Right cardiac atrium (tissue), 5 donors: ENCODE data around the gene SIRT5. TPM values are rescaled to one million over a fixed set of nuclear protein-coding genes. Genes with fewer than 3 reads are reported as not detected.

ENCODE experiments used
- ATAC-seq, 2 donors: fragments of 200-7000 bp; cut with Tn5 transposase; one replicate each; pipeline versions ENCODE4 v1.8.0 to v1.9.1; 2020; ENCODE audit warnings: moderate library complexity in 2 of 2, mild to moderate bottlenecking in 1 of 2
- DNase-seq, 3 donors: peaks; one replicate each; pipeline ENCODE4 v3.0.0-alpha.2; 2020
- H3K27ac ChIP-seq: one replicate; pipeline ENCODE4 v1.5.1; 2013; ENCODE audit warnings: mild to moderate bottlenecking, low read length, control low read depth, moderate library complexity
- H3K27me3 ChIP-seq: one replicate; pipeline ENCODE4 v1.6.1; 2013; ENCODE audit not compliant: control insufficient read depth, insufficient read depth
- H3K4me1 ChIP-seq: one replicate; pipeline ENCODE4 v1.6.1; 2013; ENCODE audit warnings: low read length; ENCODE audit not compliant: control insufficient read depth, insufficient read depth
- H3K4me3 ChIP-seq: one replicate; pipeline ENCODE4 v1.5.1; 2013; ENCODE audit warnings: low read length, control low read depth
- H3K9me3 ChIP-seq: one replicate; pipeline ENCODE4 v1.6.1; 2013; ENCODE audit warnings: low read length; ENCODE audit not compliant: control insufficient read depth
- WGBS: extraction: QIAGEN DNeasy Blood & Tissue Kit; methylation state at CpG from one replicate; pipeline ENCODE4 v1.1.7; 2013; 5-methylcytosine and 5-hydroxymethylcytosine counted together
- intact Hi-C, 4 donors: fragments of 100-400 bp; cut with DNase I; formaldehyde crosslinking; loops; one replicate each; pipeline versions ENCODE4 v1.11.0 to v1.14.0; 2022 to 2023
- polyA plus RNA-seq: library from polyadenylated mRNA; stranded (reverse); fragments of 200-250 nt; gene quantifications from one replicate; pipeline ENCODE4 v1.2.3, GENCODE V29; 2013
- total RNA-seq, 4 donors: library from RNA; stranded (reverse); fragmentation: NEBNext Ultra II Directional; extraction: Animal tissue kit (Norgen Biotek cat#: 25700); gene quantifications; one replicate each; pipeline ENCODE4 v1.2.1, GENCODE V29; 2021
- donor health status: healthy with polysubstance abuse.
- donor health status: DM: no; HTN: yes; CAD: no.
- donor health status: DM: no; HTN: no; CAD: no.
- donor health status: DM: no; HTN: yes; CAD: no; lungs with severe emphysema.
- donor health status: DM: yes; HTN: yes; CAD: no.

Gene SIRT5
- total and polyA plus RNA-seq, 5 donors, result 21.5 to 39.4 (median 31.8) TPM

DNA sequence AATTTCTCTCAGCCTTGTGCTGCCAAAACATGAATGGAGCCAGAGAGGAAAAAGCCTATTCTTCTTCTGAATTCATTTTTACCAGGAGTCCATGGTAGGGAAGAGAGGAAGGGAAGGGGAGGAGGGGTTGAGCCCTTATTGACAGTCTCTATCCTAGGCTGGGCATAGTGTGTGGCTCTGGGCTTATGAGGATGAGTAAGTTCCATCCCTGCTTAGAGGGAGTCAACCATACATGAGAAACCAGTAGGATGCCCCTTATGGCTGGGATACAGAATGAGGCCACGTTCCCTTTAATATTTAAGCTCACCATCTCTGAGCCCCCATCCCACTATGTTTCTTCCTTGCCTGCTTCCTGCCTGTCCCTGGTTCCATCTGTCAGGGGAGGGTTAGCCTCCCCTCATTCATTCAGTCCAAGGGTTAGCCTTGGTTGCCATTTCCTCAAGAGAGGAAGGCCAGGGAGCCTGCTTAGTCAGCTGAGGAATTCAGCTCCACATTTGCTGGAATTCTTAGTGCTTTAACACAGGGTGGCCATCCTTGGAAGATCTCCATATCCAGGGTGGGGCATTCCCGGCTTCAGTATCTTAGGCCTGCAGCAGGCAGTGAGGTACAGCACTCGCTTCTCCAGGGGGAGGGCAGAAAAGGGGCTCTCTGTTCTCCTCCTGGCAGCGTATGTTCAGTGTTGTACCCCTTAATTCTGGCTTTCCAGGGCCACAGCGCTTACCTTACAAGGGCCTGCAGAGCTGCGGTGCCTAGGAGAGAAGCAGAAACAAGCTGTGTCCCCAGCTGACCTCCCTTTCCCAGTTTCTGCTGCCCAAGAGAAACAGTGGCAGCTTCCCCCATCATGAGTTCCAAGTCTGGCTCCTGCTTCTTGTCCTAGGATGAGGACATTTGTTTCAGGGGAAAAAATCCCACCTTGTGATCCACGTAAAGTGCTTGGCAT is 12.5 kb downstream of the SIRT5 start:
- no peaks in the 10 kb centered on the region for H3K9me3 ChIP-seq
- WGBS, result 89% methylated on average over 7 of the region's 7 CpGs
- no peak overlapping the region for H3K27ac ChIP-seq
- intact Hi-C loops, result no loop called here
- DNase-seq (no peak), ATAC-seq (peak in 1 of 2 donors; percentile 24)
- no peaks in the 10 kb centered on the region for H3K27me3 ChIP-seq
- H3K4me1 ChIP-seq, result no peaks in the 10 kb centered on the region
- H3K4me3 ChIP-seq, result no peak overlapping the region

DNA sequence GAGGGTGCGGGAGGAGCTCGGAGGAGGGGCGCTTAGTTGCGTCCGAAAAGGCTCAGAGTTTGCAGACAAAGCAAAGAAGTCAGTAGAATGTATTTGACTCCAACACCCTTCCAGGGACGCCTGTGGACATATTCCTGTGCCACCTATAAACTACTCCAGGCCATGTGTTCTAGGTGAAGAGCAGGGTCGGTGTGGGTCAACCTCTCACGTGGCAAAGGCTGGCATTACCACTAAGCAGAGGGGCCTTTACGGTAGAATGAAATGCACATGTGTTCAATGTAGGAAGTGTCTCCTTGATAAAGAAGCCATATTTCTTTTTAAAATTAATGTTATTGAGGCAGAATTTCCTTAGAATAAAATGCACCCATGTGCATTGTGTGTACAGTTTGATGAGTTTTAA is 15.4 kb downstream of the SIRT5 start:
- intact Hi-C loops, result no loop called here
- no peaks in the 10 kb centered on the region for H3K4me1 ChIP-seq
- H3K4me3 ChIP-seq, result no peak overlapping the region
- 81% methylated on average over 9 of the region's 9 CpGs for WGBS
- no peaks in the 10 kb centered on the region for H3K9me3 ChIP-seq
- H3K27ac ChIP-seq, result no peak overlapping the region
- DNase-seq, result no peak
- no peak for ATAC-seq
- H3K27me3 ChIP-seq, result no peaks in the 10 kb centered on the region

DNA sequence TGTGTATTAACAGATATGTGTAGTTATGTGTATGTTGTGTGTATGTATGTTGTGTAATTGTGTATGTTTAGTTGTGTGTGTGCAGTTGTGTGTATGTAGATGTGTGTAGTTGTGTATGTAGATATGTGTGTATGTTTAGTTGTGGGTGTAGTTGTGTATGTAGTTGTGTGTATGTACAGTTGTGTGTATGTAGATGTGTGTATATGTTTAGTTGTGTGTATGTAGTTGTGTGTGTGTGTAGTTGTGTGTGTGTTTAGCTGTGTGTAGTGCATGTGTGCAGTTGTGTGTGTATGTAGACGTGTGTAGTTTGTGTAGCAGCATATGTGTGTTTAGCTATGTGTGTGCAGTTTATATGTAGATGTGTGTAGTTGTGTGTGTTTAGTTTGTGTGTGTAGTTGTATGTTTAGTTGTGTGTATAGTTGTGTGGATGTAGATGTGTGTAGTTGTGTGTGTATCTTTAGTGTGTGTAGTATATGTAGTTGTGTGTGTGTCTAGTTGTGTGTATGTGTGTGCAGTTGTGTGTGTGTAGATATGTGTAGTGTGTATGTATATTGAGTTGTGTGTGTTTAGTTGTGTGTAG is 16.3 kb downstream of the SIRT5 start:
- intact Hi-C loops, result no loop called here
- 89% methylated on average over 1 of the region's 1 CpG for WGBS
- no peaks in the 10 kb centered on the region for H3K4me1 ChIP-seq
- no peak overlapping the region for H3K27ac ChIP-seq
- no peak overlapping the region for H3K4me3 ChIP-seq
- DNase-seq, result no peak
- no peaks in the 10 kb centered on the region for H3K9me3 ChIP-seq
- ATAC-seq, result no peak
- no peaks in the 10 kb centered on the region for H3K27me3 ChIP-seq

GRCh38 chr6:13591205-13591921 is 17.0 kb downstream of the SIRT5 start:
- DNase-seq (peak in 1 of 3 donors; percentile 60), ATAC-seq (peak in 1 of 2 donors; percentile 8)
- Histone ChIP-seq H3K9me3 (no peaks in the 10 kb centered on the region), H3K4me1 (no peaks in the 10 kb centered on the region), H3K4me3 (no peak overlapping the region), H3K27me3 (no peaks in the 10 kb centered on the region), H3K27ac (no peak overlapping the region)
- WGBS, result 95% methylated on average over 21 of the region's 21 CpGs
- intact Hi-C loops, result no loop called here

GRCh38 chr6:13593103-13593502 is 18.7 kb downstream of the SIRT5 start:
- no peak for ATAC-seq
- no peak for DNase-seq
- no peaks in the 10 kb centered on the region for H3K27me3 ChIP-seq
- intact Hi-C loops, result no loop called here
- H3K4me3 ChIP-seq, result no peak overlapping the region
- H3K4me1 ChIP-seq, result no peaks in the 10 kb centered on the region
- no peak overlapping the region for H3K27ac ChIP-seq
- H3K9me3 ChIP-seq, result no peaks in the 10 kb centered on the region
- 84% methylated on average over 6 of the region's 6 CpGs for WGBS

DNA sequence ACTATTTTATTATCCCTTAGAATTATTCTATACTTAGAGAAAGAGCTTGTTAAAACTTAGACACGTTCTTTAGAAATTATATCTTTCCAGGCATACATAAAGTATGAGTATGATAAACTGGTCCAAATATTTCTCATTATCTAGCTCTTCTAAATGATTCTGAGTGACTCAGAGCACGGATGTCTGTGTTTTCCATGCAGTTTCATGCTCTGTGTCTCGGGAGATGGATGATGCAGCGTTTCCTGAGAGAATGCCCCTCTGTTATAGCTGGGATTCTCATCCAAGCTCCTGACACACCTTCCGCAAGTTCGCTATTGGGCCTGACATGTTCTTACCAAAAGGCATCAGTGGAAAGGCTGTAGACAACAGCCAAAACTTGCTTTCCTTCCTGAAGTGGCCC is 19.3 kb downstream of the SIRT5 start:
- Histone ChIP-seq H3K9me3 (no peaks in the 10 kb centered on the region), H3K27ac (no peak overlapping the region), H3K4me1 (no peaks in the 10 kb centered on the region), H3K27me3 (no peaks in the 10 kb centered on the region), H3K4me3 (no peak overlapping the region)
- 76% methylated on average over 6 of the region's 6 CpGs for WGBS
- DNase-seq (no peak), ATAC-seq (no peak)
- intact Hi-C loops, result no loop called here

DNA sequence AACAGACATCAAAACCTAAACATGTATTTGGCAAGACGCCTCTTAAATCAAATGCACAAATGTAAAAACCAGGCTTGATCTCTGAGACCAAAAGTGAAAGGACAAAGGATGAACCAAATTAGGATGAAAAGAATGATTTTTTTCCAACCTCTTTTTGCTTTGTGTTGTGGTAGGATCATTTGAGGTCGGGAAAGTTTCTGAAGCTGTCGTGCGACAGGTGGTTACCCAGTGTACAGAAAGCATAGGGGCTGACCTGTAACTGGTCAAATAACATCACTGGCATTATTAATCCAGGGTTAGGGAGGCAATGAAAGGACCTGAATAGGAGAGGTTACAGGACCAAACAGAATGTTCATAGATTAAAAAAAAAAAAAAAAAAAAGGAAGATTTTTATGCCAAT is 22.7 kb downstream of the SIRT5 start:
- H3K9me3 ChIP-seq, result no peaks in the 10 kb centered on the region
- H3K27ac ChIP-seq, result no peak overlapping the region
- no peaks in the 10 kb centered on the region for H3K27me3 ChIP-seq
- 95% methylated on average over 4 of the region's 4 CpGs for WGBS
- intact Hi-C loops, result no loop called here
- H3K4me1 ChIP-seq, result no peaks in the 10 kb centered on the region
- ATAC-seq (no peak), DNase-seq (no peak)
- no peak overlapping the region for H3K4me3 ChIP-seq

DNA sequence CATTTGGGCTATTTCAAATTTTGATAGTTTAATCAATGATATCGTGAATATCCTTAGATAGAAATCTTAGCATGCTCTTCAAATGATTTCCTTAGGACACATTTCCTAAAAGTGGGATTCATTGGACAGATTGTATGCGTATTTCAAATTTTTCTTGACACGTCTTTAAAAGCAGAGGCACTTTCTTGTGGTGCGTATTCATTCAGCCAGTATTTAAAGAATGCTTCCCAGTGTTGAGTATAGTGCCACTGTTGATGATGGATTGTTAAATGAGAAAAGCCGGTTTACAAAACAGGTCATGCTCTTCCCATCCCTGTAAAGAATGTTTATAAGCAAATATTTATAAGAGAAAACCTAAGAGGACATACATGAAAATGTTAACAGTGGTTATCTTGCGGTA is 25.6 kb downstream of the SIRT5 start:
- WGBS, result 95% methylated on average over 6 of the region's 6 CpGs
- no peak for ATAC-seq
- Histone ChIP-seq H3K4me3 (no peak overlapping the region), H3K27ac (no peak overlapping the region), H3K9me3 (no peaks in the 10 kb centered on the region), H3K27me3 (no peaks in the 10 kb centered on the region), H3K4me1 (no peaks in the 10 kb centered on the region)
- intact Hi-C loops, result no loop called here
- DNase-seq, result no peak

- no peak overlapping the region for H3K27ac ChIP-seq
Measured at GRCh38 chr6:13604135-13604534, 29.7 kb downstream of the SIRT5 start.

DNA sequence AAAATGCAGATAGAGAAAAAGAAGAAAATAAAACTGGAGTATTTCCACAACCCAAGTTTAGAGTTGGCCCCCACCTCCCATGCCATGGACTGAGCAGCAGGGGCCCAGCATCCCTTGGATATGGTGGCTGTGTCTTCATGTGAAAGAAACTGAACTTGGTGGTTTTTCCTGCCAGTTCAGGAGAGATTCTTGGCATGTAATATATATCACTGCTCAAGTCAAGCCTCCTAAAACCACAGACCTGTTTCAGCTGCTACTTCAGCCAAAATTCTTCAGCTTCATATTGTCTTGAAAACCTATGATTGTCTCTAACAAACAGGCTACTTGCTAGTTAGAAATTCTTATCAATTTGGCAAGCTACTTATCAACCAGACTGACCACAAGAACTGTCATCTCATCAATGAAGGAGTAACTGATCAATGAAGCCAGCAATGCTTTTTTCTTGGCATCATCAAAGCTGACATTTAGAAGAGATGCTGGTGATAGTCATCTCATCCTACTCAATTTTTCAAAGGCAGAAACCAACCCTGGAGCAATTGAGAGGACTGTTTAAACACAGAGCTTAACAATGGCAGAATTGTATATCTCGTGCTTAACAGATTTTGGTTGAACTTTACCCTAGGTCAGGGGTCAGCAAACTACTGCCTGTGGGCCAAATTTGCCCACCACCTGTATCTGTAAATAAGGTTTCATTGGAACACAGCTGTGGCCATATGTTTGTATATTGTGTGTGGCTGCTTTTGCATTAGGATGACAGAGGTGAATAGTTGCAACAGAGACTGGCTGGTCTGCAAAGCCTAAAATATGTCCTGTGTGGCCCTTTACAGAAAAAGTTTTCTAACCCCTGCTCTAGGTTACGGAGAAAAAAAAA is 30.4 kb downstream of the SIRT5 start:
- H3K27ac ChIP-seq, result no peak overlapping the region
- 86% methylated on average over 2 of the region's 2 CpGs for WGBS
- H3K9me3 ChIP-seq, result no peaks in the 10 kb centered on the region
- intact Hi-C loops, result no loop called here
- H3K4me3 ChIP-seq, result no peak overlapping the region
- ATAC-seq (no peak), DNase-seq (no peak)
- H3K4me1 ChIP-seq, result no peaks in the 10 kb centered on the region
- no peaks in the 10 kb centered on the region for H3K27me3 ChIP-seq

More at GRCh38 chr6:13604135-13604534, 29.7 kb downstream of the SIRT5 start:
- DNase-seq (no peak), ATAC-seq (no peak)
- WGBS, result 89% methylated on average over 4 of the region's 4 CpGs
- H3K4me1 ChIP-seq, result no peaks in the 10 kb centered on the region
- H3K4me3 ChIP-seq, result no peak overlapping the region
- H3K9me3 ChIP-seq, result no peaks in the 10 kb centered on the region
- H3K27me3 ChIP-seq, result no peaks in the 10 kb centered on the region
- intact Hi-C loops, result no loop called here
